Amniotic stem cell (primary cell): ENCODE measurements around the gene USP15.

Experiments used
- DNase-seq: peaks from one replicate; lab custom pipeline; 2025; lab: John Stamatoyannopoulos, UW

The USP15 gene

GRCh38 chr12:62258231-62258630 lies 2.0 kb upstream of the USP15 start:
- no peak for DNase-seq

DNA sequence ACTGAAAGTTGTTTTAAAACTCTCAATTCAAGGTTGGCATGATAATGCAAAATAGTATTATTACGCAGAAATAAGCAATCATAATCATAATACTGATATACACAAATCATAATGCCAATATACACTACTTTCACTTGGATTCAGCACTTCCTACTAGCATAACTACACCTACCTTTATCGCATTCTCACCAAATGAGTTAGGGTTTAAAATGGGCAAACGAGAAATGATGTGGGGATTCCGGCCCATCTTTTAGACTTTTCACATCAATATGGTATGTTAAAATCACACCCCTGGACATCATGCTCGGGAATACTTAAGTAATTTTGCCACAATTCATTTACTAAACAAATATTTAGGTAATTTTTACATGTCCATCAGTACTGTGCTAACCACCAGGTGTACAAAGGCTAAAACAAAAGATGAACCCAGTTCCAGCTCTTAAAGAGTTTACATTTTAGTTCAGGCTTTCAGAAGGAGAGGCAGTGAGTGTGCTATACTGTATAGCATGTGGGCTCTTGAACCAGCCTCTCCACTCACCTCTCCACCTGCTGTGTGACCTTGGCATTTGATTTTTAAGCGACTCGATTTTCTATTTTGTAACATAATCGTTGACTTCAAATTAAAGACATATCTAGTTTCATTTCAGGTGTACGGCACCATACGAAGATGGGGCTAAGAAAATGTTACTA lies 1.1 kb upstream of the USP15 start:
- no peak for DNase-seq

GRCh38 chr12:62259631-62259992 lies 592 bp upstream of the USP15 start:
- DNase-seq: no peak

- no peak for DNase-seq
These were observed 804 bp downstream of the USP15 start for GRCh38 chr12:62260733-62261683.

DNA sequence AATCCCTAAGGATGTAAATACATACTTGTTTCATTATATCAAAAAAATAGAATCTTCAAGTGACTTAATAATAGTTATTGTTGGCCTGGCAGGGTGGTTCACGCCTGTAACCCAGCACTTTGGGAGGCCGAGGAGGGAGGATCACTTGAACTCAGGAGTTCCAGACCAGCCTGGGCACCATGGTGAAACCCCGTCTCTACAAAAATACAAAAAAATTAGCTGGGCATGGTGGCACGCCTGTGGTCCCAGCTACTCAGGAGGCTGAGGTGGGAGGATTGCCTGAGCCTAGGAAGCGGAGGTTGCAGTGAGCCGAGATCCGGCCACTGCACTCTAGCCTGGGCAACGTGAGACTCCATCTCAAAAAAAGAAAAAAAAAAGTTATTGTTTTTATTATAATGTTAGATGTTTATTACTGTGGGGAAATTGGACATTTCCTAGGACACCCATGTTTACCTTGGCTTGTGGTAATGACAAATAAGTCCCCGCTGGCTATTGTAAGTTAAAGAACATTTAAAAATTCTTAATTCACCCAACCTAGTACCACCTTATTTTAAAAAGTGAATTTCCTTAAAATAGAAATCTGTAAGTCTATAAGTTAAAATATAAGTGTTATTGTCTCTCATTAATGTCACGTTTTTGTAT lies 1.8 kb downstream of the USP15 start:
- DNase-seq: no peak

GRCh38 chr12:62263232-62263631 lies 3.0 kb downstream of the USP15 start:
- no peak for DNase-seq

DNA sequence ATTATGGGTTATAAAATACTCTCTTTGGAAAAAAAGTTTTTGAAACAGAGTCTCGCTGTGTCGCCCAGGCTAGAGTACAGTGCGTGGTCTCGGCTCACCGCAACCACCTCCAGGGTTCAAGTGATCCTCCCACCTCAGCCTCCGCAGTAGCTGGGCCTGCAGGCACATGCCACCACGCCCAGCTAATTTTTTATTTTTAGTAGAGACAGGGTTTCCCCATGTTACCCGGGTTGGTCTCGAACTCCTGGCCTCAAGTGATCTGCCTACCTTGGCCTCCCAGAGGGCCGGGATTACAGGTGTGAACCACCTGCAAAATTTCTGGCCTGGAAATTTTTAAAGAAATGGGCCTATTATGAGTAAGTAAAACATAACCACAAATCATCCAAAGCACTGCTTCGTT lies 3.8 kb downstream of the USP15 start:
- no peak for DNase-seq

DNA sequence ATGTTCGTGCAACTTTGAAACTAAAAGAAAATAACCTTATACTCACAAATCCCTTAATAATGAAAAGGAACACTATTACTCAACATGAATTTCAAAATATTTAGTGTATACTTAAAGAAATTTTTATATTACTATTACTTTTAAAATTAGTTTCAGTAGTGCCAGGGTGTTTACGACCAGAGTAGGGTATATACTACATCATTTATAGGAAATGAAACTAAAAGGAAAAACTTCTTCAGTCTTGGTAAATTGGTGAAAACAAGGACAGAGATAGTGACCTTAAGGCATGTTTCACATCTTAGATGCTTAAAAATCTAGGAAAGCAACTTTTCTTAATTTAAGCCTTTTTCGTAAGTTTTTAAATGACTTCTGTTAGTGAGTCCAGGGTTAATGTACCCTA lies 4.5 kb downstream of the USP15 start:
- DNase-seq: no peak

DNA sequence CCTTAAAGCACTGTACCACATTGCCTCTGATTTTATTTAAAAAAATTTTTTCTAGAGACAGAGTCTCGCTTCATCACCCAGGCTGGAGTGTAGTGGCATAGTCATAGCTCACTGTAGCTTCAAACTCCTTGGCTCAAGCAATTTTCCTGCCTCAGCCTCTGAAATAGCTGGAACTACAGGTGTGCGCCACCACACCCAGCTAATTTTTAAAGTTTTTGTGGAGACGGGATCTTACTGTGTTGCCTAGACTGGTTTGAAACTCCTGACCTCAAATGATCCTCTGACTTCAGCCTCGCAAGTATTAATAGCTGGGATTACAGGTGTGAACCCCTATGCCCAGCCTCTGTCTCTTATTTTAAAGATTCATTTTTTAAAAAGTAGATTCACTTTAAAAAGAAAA lies 5.3 kb downstream of the USP15 start:
- DNase-seq: no peak

DNA sequence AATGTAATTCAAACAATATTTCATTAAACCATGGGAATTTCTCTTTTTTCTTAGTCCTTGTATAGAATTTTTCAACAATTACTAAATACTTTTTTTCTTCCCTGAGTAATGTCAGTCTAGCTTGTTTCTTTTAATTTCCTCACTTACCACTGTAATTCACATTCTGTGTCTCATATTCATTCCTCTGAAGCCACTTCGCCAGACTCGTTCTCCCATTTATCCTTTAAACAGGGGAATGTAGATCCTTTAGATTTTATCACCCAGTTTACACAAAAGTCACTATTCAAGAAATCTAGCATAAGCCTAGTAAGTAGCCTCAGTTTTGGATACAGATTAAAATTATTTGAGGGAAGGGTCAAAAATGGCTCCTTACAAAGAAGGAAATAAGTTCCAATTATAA lies 6.8 kb downstream of the USP15 start:
- no peak for DNase-seq

DNA sequence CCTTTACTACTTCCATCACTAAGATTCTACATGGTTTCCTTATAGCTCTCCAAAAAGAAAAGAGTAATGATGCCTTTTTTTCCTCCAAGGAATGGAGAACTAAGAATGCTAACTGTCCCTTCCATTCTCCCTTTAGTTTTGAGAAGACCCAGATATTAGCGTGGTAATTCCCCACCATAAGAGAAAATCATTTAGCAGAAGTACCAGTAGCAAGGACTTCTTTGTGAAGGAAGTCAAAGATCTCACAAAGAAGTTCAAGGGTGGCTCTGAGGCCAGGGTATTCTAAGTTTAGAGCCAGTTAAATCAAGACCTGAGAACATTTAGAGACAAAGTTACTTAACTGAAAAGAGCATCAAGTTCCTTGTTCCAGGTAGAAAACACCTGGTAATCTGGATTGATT lies 7.3 kb downstream of the USP15 start:
- DNase-seq: no peak

- no peak for DNase-seq
These were observed 8.8 kb downstream of the USP15 start for GRCh38 chr12:62268956-62269355.

DNA sequence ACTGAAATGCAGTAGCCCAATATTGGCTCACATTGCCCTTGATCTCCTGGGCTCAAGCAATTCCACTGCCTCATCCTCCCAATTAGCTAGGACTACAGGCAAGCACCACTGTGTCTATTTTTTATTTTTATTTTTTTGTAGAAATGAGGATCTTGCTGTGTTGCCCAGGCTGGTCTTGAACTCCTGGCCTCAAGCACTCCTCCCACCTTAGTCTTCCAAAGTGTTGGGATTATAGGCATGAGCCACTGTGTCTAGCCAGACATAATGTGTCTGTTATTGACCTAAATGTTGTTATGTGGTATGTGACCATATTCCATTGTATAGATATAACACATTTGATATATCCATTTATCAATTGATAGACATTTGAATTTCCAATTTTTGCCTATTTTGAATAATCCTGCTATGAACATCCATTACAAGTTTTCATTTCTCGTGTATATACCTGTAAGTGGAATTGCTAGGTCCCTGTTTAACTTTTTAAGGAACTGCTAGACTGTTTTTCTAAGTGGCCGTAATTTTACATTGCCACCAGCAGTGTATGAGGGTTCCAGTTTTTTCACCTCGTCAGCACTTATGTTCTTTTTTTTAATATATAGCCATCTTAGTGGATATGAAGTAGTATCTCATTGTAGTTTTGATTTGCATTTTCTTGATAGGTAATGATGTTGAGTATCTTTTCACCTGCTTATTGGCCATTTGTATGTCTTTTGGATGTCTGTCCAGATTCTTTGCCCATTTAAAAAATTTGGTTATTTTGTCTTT lies 9.4 kb downstream of the USP15 start:
- no peak for DNase-seq

DNA sequence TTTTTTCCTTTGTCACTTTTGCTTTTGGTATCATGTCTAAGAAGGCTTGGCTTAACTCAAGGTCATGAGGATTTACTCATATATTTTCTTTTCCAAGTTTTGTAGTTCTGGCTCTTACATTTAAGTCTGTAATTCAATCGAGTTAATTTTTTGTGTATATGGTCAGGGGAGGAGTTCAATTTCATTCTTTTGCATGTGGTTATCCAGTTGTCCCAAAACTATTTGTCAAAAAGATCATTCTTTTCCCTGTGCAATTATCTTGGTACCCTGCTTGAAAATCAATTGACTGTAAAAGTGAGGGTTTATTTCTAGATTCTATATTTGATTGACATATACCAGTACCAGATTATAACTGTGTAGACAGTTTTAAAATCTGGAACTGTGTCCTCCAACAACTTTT lies 10.2 kb downstream of the USP15 start:
- DNase-seq: no peak

GRCh38 chr12:62270872-62271271 lies 10.7 kb downstream of the USP15 start:
- DNase-seq: no peak

DNA sequence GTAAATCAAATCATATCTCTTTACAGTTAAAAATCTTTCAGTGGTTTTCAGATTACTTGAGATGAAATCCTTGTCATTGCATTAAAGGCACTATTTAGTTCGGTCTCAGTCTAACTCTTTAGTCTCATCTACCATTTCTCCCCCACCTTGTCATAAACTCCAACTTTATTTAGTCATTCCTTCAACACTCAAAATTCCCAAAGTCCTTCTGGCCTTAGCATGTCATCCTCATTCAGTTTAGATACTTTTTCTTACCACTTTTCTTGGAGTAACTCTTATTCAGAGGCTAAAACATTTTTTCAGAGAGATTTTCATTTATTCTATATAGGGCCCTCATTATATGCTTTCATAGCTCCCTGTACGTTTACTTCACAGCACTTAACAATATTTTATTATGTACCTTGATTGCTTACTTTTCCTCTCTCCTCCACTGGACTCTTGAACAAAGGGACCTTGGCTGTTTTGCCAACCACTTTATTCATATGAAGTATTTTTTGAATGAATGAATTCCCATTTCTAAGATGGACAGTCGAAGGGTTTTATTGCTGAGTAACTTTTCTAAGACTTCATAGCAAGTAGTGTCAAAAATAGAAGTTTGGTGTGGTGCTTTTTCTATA lies 12.8 kb downstream of the USP15 start:
- no peak for DNase-seq

DNA sequence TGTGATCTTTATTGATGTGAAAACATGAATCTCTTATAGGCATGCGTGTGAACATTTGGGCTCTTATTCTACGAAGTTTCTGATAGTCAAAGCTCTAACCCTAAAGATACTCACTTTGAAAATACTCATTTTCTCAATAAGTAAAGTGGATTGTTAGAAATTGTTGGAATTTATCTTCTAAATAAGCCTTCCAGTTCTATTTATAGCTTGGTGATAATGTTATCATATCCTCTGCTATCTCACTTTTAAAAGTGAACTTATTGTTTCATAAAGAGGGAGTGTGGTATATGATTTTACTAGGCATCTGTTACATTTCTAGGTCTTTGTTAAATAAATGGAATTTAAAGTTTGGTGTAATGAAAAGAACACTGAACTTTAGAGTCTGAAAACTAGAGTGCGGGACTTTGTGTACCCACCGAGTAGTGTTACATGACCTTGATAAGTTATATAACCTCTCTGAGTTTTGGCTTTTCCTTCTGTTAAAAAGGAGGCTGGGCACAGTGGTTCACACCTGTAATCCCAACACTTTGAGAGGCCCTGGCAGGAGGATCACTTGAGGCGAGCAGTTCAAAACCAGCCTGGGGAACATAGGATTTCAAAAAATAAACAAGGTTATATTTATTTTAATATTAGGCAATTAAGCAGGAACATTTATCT lies 13.6 kb downstream of the USP15 start:
- DNase-seq: no peak

DNA sequence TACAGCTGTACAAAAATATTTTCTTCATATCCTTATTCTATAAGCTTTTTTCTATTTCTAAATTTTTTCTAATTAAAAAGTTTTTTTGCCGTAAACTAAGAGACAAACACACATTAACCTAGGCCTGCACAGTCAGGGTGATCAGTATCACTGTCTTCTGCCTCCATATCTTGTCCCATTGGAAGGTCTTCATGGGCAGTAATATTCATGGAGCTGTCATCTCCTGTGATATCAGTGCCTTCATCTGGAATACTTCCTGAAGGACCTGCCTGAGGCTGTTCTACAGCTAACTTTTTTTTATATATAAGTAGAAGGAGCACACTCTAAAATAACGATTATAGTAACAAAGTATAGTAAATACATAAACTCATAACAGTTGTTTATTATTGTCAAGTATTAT lies 17.8 kb downstream of the USP15 start:
- no peak for DNase-seq

DNA sequence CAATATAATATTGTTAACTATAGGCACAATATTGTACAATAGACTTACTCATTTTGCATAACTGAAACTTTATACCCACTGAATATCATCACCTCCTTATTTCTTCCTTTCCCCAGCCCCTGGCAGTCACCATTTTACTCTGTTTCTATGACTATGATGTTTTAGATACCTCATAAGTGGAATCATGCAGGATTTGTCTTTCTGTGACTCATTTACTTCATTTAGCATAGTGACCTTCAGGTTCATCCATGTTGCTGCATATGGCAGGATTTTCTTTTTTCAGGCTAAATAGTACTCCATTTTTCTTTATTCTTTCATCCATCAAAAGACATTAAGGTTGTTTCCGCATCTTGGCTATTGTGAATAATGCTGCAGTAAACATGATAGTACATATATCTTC lies 18.9 kb downstream of the USP15 start:
- DNase-seq: no peak

DNA sequence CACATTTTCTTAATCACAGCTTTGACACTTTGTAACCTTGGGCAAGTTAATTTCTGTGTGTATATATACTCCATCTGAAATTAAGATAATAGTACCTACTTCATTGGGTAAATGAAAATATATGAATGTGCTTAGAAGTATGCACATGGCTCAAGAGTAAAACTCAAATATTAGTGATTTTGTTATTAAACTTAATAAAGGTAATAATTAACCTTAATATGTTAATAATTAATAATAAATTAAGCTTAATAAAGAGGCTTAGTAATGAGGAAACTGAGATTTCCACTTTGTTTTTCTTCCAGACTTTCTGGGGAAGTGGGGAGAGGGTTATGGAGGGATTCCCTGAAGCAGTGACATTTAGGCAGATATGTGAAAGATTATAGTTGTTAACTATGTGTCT lies 19.8 kb downstream of the USP15 start:
- DNase-seq: no peak

- no peak for DNase-seq
These were observed 22.0 kb downstream of the USP15 start for GRCh38 chr12:62282057-62282774.
